OCI-LY1 (cell line): ENCODE data around the gene ANKS4B.

Source experiments
- CTCF ChIP-seq: fragments of 200-600 bp; sonication (generic), shearing (Covaris generic); IDR thresholded peaks from 2 replicates; pipeline ENCODE4 v1.5.1; 2017; ENCODE audit warnings: mild to moderate bottlenecking, antibody characterized with exemption, low read length, moderate library complexity, mixed read lengths
- EZH2 ChIP-seq: fragments of 200-600 bp; sonication (generic), shearing (Covaris generic); IDR thresholded peaks from 2 replicates; pipeline ENCODE4 v1.8.0; 2017; ENCODE audit warnings: borderline replicate concordance, mixed run types, mild to moderate bottlenecking, antibody characterized with exemption, low read length, moderate library complexity, mixed read lengths

- TF ChIP-seq CTCF, result no peak
- no peak for TF ChIP-seq EZH2
Observed at GRCh38 chr16:21260870-21261791, 27.6 kb downstream of the ANKS4B start.
